K562 (cell line): ENCODE results near the gene AQP2. TPM values are rescaled to one million over a fixed set of nuclear protein-coding genes. Genes with fewer than 3 reads are reported as not detected.

Source experiments
- ATAC-seq: fragments of 200-7000 bp; cut with Tn5 transposase; 3 replicates; pipeline ENCODE4 v1.9.1; 2020; ENCODE audit warnings: moderate library complexity
- BruUV-seq: library from RNA; stranded (reverse); fragments of 400-500 nt; replicated peaks from 2 replicates; lab custom pipeline; 2021; lab: Mats Ljungman, UMichigan
- CTCF ChIA-PET: fragments of 300-600 bp; formaldehyde crosslinking; extraction: SDS; loops from one replicate; lab custom pipeline; 2021; ENCODE audit warnings: low intra/inter-chr PET ratio; lab: Yijun Ruan, JAX
- POLR2A ChIA-PET: fragments of 300-600, 350-650 bp; sonication (Branson Sonifier 250); formaldehyde crosslinking; extraction: SDS; loops from one replicate; lab custom pipeline; 2021; ENCODE audit warnings: antibody characterized with exemption, inconsistent platforms; lab: Yijun Ruan, JAX
- DNase-seq, 4 experiments: peaks; one replicate each; pipeline versions ENCODE4 v3.0.0 to v3.0.0-alpha.2; 2011 to 2018; ENCODE audit warnings: low spot score in 3 of 4, mixed read lengths in 3 of 4; ENCODE audit errors: extremely low read depth in 1 of 4
- FAIRE-seq: peaks from 2 replicates; lab custom pipeline; 2011; peaks lifted over from hg19 to GRCh38; lab: Jason Lieb, UNC
- H2AFZ ChIP-seq: 2 replicates; pipeline ENCODE4 v1.6.0; 2011; ENCODE audit warnings: low read depth, low read length, control low read depth, inconsistent platforms
- H3K27ac ChIP-seq: fragments of 200-600 bp; 3 replicates; pipeline ENCODE4 v1.8.0; 2011; ENCODE audit warnings: low read depth, mild to moderate bottlenecking, control low read depth, inconsistent platforms, low read length, moderate library complexity, mixed read lengths; ENCODE audit errors: extremely low read depth
- H3K27me3 ChIP-seq, 2 experiments: fragments of 300-600 bp in 1 of 2; 2 replicates in 1 of 2; 3 replicates in 1 of 2; pipeline versions ENCODE4 v1.6.0 to v1.8.0; 2011; ENCODE audit warnings: inconsistent platforms in 2 of 2, low read length in 2 of 2, mild to moderate bottlenecking in 1 of 2, mixed read lengths in 1 of 2, moderate library complexity in 1 of 2; ENCODE audit not compliant: control insufficient read depth in 2 of 2, insufficient read depth in 2 of 2
- H3K36me3 ChIP-seq: fragments of 300-600 bp; 3 replicates; pipeline ENCODE4 v1.8.0; 2011; ENCODE audit warnings: mild to moderate bottlenecking, low read length, inconsistent platforms; ENCODE audit not compliant: control insufficient read depth, insufficient read depth
- H3K4me1 ChIP-seq, 2 experiments: fragments of 200-600 bp in 1 of 2; replicated peaks in 1 of 2; 2 replicates in 1 of 2; 3 replicates in 1 of 2; pipeline versions ENCODE4 v1.5.1 to v1.8.0; 2011; ENCODE audit warnings: inconsistent platforms in 2 of 2, low read length in 2 of 2, mild to moderate bottlenecking in 1 of 2, mixed read lengths in 1 of 2, moderate library complexity in 1 of 2; ENCODE audit not compliant: control insufficient read depth in 2 of 2, insufficient read depth in 2 of 2
- H3K4me2 ChIP-seq: 2 replicates; pipeline ENCODE4 v1.6.1; 2011; ENCODE audit warnings: low read length, control low read depth, inconsistent platforms, mixed read lengths; ENCODE audit not compliant: insufficient read depth
- H3K4me3 ChIP-seq: fragments of 200-600 bp; sonication (generic), shearing (Covaris generic); 2 replicates; pipeline ENCODE4 v1.5.1; 2016; ENCODE audit warnings: control low read depth, inconsistent platforms
- H3K79me2 ChIP-seq: fragments of 200-600 bp; 3 replicates; pipeline ENCODE4 v1.8.0; 2011; ENCODE audit warnings: low read length, inconsistent platforms; ENCODE audit not compliant: control insufficient read depth, insufficient read depth
- H3K9ac ChIP-seq, 2 experiments: 2 replicates each; pipeline versions ENCODE4 v1.6.0 to v1.6.1; 2011; ENCODE audit warnings: low read depth in 2 of 2, low read length in 2 of 2, control low read depth in 1 of 2, inconsistent platforms in 1 of 2, mild to moderate bottlenecking in 1 of 2, mixed read lengths in 1 of 2; ENCODE audit not compliant: insufficient read depth in 1 of 2
- H3K9me1 ChIP-seq: one replicate; pipeline ENCODE4 v1.6.0; 2011; ENCODE audit warnings: inconsistent platforms, mild to moderate bottlenecking, low read length, moderate library complexity; ENCODE audit not compliant: control insufficient read depth, insufficient read depth
- H3K9me3 ChIP-seq: replicated peaks from 2 replicates; pipeline ENCODE4 v1.5.1; 2011; ENCODE audit warnings: low read depth, low read length, inconsistent platforms; ENCODE audit not compliant: control insufficient read depth, insufficient read depth
- H4K20me1 ChIP-seq: replicated peaks from 2 replicates; pipeline ENCODE4 v1.6.1; 2011; ENCODE audit warnings: low read length, inconsistent platforms, mixed read lengths; ENCODE audit not compliant: control insufficient read depth, insufficient read depth
- ATF7 ChIP-seq: fragments of 450-650 bp; IDR thresholded peaks from 2 replicates; pipeline ENCODE4 v1.7.1; 2014; ENCODE audit warnings: mild to moderate bottlenecking, moderate library complexity
- DIDO1 ChIP-seq: fragments of 450-650 bp; IDR thresholded peaks from 2 replicates; pipeline ENCODE4 v1.6.1; 2016; ENCODE audit warnings: low read depth, missing biosample characterization, missing genetic modification characterization
- HMG20A ChIP-seq: fragments of 450-650 bp; formaldehyde crosslinking; conservative IDR thresholded peaks from 2 replicates; pipeline ENCODE4 v1.4.0; 2020; ENCODE audit warnings: mild to moderate bottlenecking, mixed read lengths
- RB1 ChIP-seq: fragments of 450-650 bp; IDR thresholded peaks from 2 replicates; pipeline ENCODE4 v1.6.1; 2017; ENCODE audit warnings: low read depth, mild to moderate bottlenecking
- ZBTB11 ChIP-seq, 3 experiments: fragments of 200-800 bp in 1 of 3; fragments of 250-450 bp in 1 of 3; fragments of 450-650 bp in 1 of 3; sonication (Bioruptor Pico) in 1 of 3; sonication (Bioruptor generic) in 1 of 3; formaldehyde crosslinking in 1 of 3; IDR thresholded peaks; 2 replicates each; pipeline versions ENCODE4 v1.6.1 to v1.8.0; 2016 to 2022; ENCODE audit warnings: mild to moderate bottlenecking in 2 of 3, missing genetic modification characterization in 2 of 3, missing compliant biosample characterization in 1 of 3, moderate library complexity in 1 of 3
- ZNF586 ChIP-seq: fragments of 450-650 bp; formaldehyde crosslinking; conservative IDR thresholded peaks from 2 replicates; pipeline ENCODE4 v1.4.0; 2020; ENCODE audit warnings: mild to moderate bottlenecking, moderate library complexity
- WGBS: fragments of 100-300 bp; shearing (Covaris generic); methylation state at CpG from one replicate; pipeline ENCODE4 v1.1.6; 2016; ENCODE audit warnings: low coverage, mixed read lengths; ENCODE audit not compliant: insufficient coverage; ENCODE audit errors: missing lambda C conversion rate; 5-methylcytosine and 5-hydroxymethylcytosine counted together
- in situ Hi-C: fragments of 300-500 bp; cut with MboI; formaldehyde crosslinking; loops from 4 replicates; pipeline ENCODE4 v1.15.0; 2018; ENCODE audit warnings: inconsistent platforms, mixed read lengths
- intact Hi-C: fragments of 100-400 bp; cut with micrococcal nuclease; formaldehyde crosslinking; loops from 2 replicates; pipeline ENCODE4 v1.14.2; 2022
- polyA plus RNA-seq, 8 experiments: library from polyadenylated mRNA; depleted of rRNA in 4 of 8; stranded (reverse) in 5 of 8; unstranded in 3 of 8; fragments of >200 nt; fragmentation: Nextera tagmentation in 2 of 8; fragmentation: Illumina TruSeq in 1 of 8; extraction: Ambion mirVana in 2 of 8; extraction: Trizol in 1 of 8; gene quantifications; 2 replicates each; pipeline versions ENCODE4 v1.2.1 to v1.2.3, GENCODE V29; 2011 to 2014; ENCODE audit warnings: inconsistent platforms in 1 of 8, missing spikeins in 1 of 8
- total RNA-seq, 7 experiments: library from RNA; depleted of rRNA in 6 of 7; stranded (reverse); fragments of >200 nt in 6 of 7; fragmentation: Illumina TruSeq in 2 of 7; extraction: Trizol in 2 of 7; gene quantifications; 2 replicates each; pipeline versions ENCODE4 v1.2.1 to v1.2.3, GENCODE V29; 2011 to 2021; ENCODE audit warnings: low replicate concordance in 1 of 7

AQP2 gene
- total and polyA plus RNA-seq, 9 of the 15 experiments (the other 6 are each of a cell fraction or from before 2014, with no cell fraction given) = not detected

GRCh38 chr12:49974231-49974675 lies 23.7 kb downstream of the AQP2 start (continued):
- peak in 1 of 3 experiments; percentile 28; a peak in 1 of 6 replicates for TF ChIP-seq ZBTB11 (CRISPR knock-in tag; IDR thresholded peaks at IDR 0.05)
- no peak for TF ChIP-seq HMG20A (CRISPR knock-in tag)
- 0 out of 2 replicates have a peak, but pooled peaks have one; percentile 8 for TF ChIP-seq RB1

- Histone ChIP-seq H3K36me3 (no peaks in the 10 kb centered on the region), H3K9ac (0 out of 4 replicates have a peak overlapping the region, but pooled peaks of 1 of the 2 experiments have one; percentile 50), H2AFZ (no peak overlapping the region), H3K27ac (no peak overlapping the region), H3K79me2 (no peaks in the 10 kb centered on the region), H3K4me1 (peaks cover 0 to 31% of the 10 kb centered on the region in 2 experiments; a peak in 2 of 5 replicates), H4K20me1 (peaks cover 14% of the 10 kb centered on the region), H3K4me3 (no peak overlapping the region), H3K9me3 (no peaks in the 10 kb centered on the region), H3K27me3 (peaks cover 18 to 45% of the 10 kb centered on the region in 2 experiments; a peak in 4 of 5 replicates), H3K4me2 (no peak overlapping the region), H3K9me1 (no peaks in the 10 kb centered on the region)
- POLR2A ChIA-PET = interaction anchor here (0.7 to 1.0 kb wide), 4 partner anchors 8 to 201 kb away, joined by 3 to 5 read pairs (median 4); no protein-coding TSS in a partner anchor
- DNase-seq (no peak), FAIRE-seq (no peak), ATAC-seq (no peak)
- in situ Hi-C loops (loop anchor here (5.0 kb wide), 1 partner anchor 93 kb away; no protein-coding TSS in a partner anchor), intact Hi-C loops (no loop called here)
- CTCF ChIA-PET = interaction anchor here (0.6 to 1.5 kb wide), 5 partner anchors 81 to 978 kb away, joined by 3 to 5 read pairs (median 4); no protein-coding TSS in a partner anchor
- 25% methylated on average over 6 of the region's 8 CpGs for WGBS
- TF ChIP-seq ATF7 (peak; percentile 1; the same call in 1 of the 2 replicates), ZNF586 (CRISPR knock-in tag) (no peak), DIDO1 (tag) (no peak)
- BruUV-seq = no TSS peak
Measured at GRCh38 chr12:49974677-49975317, 24.3 kb downstream of the AQP2 start.
